NCI-H2196 treated with DMSO at 0.1 percent for 48 hours (cell line): Measurements from ENCODE around the gene CD74.
A peak's percentile ranks its signal among the peaks of the same experiment; 100 is the strongest.
"Not testable (repeated sequence)": the region's sequence is repeated elsewhere in the genome, so short reads cannot be mapped to it uniquely, and the experiment has no call there.

Source experiments
- DNase-seq: peaks from one replicate; lab custom pipeline; 2025; ENCODE audit not compliant: unreplicated experiment; lab: John Stamatoyannopoulos, UW

CD74 gene

DNA sequence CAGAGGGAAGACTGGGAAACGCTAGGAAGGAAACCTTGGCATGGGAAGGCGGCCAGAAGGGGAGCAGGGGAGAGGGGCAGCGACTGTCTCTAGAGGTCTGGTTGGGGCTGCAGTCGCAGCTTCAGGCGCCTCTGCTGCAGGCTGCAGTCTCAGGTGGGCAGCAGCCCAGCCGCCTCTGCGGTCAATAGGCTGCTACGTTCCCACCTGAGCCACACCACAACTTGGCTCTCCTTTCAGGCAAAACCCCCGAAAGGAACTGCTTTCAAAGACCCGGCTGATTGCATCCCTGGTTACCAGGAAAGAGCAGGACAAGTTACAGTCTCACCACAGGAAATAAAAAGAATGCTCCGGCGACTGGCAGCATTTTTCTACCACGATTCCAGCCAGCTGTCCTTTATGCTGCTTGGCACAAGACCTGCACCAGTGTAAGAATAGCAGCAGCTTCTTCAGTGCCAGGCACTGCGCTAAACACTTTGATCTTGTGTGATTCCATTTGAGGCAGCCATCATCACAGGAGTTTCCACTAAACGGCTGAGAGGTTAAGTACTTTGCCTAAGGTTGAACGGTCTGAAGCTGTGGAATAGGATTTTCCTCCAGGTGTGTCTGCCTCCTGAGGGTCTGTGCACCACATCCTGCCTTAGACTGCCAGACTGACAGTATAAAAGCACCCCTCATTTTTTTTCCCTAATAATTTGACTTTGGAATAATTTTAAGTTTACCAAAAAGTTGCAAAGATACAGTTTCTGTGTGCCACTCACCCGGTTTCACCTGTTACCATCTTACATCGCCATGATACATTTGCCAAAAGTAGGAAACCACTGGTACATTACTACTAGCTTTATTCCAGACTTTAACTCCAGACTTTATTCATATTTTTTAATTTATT is 29.3 kb upstream of the CD74 start:
- no peak for DNase-seq

DNA sequence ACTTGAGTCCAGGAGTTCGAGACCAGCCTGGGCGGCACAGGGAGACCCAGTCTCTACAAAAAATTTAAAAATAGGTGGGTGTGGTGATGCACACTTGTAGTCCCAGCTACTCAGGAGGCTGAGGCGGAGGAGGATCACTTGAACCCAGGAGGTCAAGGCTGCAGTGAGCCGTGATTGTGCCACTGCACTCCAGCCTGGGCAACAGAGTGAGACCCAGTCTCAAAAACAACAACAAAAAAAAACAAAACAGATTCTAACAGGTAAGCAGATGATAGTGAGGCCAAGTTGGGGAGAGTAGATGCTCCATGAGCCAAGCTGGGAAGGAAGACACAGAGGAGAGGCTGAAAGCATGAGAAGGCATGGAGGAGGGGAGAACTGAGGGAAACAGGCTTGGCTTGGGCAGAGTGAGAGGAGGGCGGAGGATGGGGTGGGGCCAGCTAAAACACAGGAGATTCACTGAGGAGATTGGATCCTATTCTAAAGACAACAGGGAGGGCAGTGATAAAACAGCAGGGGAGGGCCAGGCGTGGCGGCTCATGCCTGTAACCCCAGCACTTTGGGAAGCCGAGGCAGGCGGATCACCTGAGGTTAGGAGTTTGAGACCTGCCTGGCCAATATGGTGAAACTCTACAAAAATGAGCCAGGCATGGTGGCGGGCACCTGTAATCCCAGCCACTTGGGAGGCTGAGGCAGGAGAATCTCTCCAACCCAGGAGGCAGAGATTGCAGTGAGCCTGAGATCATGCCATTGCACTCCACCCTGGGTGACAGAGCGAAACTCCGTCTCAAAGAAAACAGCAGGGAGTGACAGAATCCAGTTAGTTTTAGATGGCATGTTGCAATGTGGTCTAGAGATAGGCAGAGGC is 28.5 kb upstream of the CD74 start:
- no peak for DNase-seq

DNA sequence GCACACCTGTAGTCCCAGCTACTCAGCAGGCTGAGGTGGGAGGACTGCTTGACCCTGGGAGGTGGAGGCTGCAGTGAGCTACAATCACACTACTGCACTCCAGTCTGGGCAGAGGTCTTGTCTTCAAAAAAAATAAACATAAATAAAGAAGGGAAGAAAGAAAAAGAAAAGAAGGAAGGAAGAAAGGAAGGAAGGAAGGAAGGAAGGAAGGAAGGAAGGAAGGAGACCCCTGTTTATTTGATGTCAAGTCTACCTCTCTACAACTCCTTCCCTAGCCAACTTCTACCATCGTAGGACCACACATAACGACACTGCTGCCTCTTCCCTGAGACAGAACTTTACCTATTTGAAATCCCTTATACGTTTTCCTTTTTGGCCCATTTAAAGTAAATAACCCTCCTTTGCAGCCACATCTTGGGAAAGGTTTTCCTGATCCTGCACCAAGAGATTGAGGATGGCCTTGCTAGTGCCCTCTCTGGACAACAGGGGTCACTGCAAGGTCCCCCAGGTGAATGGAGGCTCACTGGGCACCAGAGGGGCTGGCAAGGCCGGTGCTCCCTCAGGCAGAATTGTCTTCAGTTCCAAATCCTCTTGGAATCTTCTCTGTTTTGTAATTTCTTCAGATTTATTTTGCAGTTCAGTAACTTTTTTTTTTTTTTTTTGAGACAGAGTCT is 26.3 kb upstream of the CD74 start:
- DNase-seq, result no peak

DNA sequence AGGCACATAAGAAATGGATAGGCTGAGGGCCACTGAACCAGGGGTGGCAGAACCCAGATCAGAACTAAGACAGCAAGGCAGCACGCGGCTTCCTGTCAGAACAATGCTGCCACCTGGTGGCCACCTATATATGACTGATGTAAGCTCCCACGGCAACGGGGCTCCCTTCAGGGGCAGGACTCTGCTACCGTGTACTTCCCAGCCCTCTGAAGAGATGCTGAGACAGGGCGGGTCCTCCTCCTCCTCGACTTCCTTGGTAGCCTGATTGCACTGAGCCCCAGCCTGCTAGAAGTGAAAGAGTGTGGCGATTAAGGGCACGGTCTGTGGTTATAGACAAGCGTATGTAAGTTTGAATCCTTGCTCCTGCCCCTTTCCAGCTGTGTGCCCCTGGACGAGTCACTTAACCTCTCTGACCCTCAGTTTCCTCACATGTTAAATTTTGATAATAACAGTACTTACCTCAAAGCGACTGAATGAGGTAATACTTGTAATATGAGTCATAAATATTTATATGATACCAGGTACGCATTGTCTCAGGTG is 23.5 kb upstream of the CD74 start:
- peak; percentile 65 for DNase-seq

DNA sequence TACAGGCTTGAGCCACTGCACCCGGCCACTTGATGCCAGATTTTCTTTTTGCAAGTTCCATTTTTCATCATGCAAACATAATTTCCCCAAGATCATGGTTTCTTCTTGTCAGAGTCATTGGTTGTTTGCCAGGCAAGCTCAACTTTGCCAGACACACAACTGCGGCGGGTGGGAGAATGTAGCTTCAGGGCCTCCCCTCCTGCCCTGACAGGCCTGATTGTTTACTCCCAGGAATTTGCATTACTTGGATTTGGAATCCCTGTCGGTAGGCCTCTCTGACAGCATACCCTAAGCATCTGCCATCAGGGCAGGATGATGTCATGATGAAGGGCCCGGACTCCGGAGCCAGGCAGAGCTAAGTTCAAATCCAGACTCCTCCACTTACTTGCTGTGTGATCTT is 21.8 kb upstream of the CD74 start:
- no peak for DNase-seq

DNA sequence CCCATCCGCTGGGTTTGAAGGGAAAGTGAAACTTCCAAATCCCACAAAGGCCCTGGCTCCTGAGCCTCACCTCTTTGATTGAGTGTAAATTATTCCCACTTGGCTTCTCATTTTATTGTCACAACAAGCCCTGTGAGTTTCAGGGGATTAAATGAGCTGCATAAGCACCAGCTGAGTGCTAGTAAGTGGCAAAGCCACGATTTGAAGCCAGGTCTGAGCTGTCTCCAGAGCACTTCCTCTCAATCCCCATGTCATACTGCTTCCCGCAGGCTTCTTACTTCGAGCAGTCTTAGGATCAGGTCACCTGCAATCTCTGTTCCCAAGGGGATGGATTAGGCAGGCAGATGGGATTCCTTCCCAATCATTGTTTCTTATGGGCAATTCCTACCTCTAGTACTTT is 18.9 kb upstream of the CD74 start:
- no peak for DNase-seq

DNA sequence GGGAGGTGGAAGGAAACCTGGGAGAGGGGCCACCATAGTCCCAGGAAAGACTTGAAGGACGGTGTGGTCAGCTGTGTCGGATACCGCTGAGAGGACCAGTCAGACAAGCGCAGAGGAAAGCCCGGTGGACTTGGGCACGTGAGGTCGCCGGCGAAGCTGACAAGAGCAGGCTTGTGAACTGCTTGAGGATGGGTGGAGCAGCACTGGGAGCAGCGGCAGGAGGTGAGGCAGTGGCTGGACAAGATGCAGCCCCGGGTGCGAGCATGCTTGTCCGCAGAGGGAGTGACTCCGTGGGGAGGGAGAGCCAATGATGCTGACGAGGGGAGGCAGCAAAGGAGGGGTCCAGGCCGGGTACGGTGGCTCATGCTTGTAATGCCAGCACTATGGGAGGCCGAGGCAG is 18.3 kb upstream of the CD74 start:
- no peak for DNase-seq

DNA sequence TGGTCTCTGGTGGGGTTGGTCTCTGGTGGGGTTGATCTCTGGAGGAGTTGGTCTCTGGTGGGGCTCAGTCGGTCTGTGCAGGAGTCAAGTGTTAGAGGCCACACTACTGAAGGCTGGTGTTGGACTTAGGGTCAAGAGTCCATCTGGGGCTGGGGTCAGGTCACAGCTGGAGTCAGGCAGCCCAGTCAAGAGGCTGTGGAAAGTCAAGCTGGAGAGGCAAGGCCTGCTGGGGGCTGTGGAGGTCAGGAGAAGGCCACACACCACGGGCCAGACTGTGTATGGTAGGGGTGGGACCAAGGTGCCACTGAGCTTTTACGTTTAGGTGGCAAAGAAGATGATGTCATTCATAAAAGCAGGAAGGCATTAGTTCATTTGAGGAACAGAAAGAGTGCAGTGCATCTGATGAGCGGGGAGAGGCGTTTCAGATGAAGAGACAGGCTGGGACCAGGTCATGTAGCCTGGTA is 16.7 kb upstream of the CD74 start:
- DNase-seq, result no peak

DNA sequence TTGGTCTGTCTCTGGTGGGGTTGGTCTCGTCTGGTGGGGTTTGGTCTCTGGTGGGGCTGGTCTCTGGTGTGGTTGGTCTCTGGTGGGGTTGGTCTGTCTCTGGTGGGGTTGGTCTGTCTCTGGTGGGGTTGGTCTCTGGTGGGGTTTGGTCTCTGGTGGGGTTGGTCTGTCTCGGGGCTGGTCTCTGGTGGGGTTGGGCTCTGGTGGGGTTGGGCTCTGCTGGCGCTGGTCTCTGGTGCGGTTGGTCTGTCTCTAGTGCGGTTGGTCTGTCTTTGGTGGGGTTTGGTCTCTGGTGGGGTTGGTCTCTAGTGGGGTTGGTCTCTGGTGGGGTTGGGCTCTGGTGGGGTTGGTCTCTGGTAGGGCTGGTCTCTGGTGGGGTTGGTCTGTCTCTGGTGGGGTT is 16.3 kb upstream of the CD74 start:
- no peak for DNase-seq

DNA sequence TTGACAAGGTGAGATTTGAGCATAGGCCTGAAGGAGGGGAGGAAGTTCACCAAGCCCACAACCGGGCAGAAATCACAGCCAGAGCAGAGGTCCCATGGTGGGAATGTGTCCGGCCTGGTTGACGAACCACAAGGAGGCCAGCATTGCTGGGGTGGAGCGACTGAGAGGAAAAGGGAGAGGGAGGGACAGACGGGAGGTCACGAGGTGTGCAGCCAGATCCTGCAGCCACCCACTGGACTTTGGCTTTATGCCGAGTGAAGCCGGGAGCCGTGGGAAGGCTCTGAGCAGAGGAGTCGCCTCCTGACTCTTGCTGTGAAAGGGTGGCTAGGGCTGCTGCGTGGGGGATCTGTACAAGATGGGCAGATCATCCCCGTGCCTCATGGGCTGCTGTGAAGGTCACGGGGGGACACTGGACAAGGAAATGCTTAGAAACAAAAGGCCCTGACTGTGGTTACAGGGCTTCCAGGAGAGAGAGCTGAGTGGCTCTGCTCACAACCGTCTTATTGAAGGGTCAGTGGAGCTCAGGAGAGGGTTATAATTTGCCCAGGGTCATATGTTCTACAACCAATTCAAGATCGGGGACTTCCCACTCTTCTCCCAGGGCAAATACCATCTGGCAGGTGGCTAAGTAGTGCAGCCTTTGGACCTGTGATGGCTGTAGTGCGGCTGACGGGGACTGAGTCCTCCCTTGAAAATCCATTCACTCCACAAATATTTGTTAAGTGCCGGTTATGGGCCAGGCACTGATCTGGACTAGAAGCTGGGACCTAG is 15.6 kb upstream of the CD74 start:
- no peak for DNase-seq

DNA sequence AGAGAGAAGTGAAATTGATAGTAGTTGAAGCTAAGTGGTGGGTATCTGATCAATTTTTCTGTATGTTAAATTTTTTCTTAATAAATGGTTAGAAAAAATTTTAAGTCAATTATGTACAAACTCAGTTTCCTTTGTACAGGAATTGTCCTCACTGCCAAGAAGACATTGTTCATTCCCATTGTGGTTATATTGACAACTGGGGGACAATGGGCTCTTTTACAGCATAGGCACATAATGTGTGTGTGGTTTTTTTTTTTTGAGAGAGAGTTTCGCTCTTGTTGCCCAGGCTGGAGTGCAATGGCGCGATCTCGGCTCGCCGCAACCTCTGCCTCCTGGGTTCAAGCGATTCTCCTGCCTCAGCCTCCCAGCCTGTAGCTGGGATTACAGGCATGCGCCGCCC is 13.5 kb upstream of the CD74 start:
- DNase-seq, result not testable (repeated sequence)

DNA sequence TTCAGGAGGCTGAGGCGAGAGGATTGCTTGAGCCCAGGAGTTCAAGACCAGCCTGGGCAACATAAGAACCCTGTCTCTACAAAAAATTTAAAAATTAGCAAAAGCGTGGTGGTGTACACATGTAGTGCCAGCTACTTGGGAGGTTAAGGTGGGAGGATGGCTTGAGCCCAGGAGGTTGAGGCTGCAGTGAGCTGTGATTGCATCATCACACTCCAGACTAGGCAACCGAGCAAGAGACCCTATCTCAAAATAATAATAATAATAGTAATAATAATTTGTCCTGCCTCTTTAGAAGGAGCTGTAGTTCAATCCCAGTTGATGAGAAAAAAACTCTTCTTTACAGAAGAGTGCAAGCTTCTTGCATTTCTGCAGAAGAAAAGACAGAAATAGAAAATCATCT is 10.0 kb upstream of the CD74 start:
- DNase-seq, result no peak

DNA sequence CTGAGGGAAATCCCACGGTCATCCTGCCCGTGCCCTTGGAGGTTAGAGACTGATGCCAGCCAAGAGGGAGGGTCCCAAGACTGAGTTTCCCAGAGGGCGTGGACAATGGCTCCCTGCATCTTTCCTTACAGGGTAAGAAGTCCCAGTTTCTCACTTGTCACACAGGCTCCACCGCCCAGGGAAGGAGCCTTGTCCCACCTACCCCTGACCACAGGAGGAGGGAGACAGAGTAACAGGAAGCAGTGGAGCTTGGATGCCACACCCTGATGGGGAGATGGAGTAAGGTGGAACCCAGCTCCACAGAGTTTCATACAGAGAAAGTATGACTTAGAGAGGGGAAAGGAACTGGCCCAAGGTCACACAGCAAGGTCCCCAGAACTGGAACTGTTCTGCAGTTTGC is 9.4 kb upstream of the CD74 start:
- no peak for DNase-seq

DNA sequence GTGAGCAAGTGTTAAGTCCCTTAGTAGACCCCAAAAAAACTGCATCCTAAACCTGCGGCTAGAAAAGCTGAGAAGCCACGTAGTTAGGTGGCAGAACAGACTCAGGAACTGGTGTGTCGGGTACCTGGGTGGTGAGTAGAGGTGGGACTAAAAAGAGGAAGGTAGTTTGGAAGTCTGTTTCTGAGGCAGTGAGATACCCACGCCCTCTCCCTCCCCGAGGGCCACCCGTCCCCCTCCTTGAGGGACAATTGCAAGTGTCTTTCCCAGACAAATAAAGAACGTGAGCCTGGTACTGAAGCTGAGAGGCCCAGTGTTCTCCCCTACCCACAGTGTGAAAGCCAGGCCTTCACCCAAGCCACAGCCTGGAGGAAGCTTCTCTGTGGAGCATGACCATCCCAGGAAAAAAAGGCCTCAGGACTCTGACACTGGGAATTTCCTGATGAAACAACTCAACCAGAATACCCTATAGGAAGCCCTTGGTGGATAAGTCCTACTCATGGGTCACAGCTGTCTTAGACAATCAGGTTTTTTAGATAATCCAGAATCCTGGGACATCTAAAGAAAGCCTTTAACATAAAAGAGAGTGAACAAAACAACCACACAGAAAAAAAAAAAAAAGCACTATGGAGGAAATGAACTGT is 7.0 kb upstream of the CD74 start:
- no peak for DNase-seq

DNA sequence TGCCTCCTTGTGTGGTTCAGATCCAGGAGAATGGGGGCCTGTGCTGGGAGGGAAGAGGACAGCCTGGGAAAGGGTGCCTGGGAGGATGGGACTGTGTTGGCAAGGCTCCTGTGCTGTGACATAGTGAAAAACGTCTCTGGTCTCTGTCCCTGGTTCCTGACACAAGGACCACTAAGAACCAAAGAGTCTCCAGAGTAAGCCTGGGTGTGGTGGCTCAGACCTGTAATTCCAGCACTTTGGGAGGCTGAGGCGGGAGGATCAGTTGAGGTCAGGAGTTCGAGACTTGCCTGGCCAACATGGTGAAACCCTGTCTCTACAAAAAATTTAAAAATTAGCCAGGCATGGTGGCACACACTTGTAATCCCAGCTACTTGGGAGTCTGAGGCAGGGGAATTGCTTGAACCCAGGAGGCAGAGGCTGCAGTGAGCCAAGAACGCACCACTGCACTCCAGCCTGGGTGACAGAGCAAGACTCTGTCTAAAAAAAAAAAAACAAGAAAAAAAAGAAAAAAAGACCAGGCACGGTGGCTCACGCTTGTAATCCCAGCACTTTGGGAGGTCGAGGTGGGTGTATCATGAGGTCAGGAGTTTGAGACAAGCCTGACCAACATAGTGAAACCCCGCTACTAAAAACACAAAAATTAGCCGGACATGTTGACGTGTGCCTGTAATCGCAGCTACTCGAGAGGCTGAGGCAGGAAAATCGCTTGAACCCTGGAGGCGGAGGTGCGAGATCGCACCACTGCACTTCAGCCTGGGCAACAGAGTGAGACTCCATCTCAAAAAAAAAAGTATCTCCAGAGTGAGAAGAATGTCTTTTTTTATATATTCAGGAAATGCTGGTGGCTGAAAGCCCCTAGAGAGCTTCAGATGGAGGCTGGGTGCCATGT is 1.4 kb upstream of the CD74 start:
- DNase-seq, result not testable (repeated sequence)

DNA sequence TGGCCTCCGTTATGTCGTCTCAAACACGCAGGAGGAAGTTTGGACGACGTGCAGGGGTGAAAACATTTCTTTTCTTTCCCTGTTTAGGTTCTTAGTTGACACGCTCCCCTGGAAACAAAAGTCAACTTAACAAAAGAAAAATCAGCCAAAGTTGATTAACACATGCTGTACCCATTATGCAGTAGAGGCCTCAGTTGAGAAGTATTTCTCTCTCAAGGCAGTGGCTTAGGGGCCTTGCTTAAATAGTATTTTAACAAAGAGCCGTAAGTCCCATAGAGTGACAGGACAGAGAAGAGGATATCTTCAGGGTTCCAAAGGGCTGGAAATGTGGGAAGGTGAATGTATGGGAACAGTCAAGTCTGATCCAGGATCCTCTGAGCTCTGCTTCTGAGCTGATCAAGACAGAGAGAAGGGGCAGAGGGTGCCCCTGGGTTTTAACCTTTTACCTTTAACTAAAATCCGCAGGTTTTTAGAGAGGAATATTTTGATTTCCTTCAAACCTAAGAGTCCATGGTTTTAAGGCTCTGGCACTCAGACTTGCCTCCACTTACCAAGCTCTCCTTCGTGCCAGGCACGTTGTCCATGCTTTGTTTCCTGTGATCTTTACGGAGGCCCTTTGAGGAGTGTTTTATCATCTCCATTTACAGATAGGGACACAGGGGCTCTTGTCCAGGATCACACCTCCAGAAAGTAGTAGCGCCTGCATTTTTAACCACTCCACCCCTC is 629 bp upstream of the CD74 start:
- no peak for DNase-seq

DNA sequence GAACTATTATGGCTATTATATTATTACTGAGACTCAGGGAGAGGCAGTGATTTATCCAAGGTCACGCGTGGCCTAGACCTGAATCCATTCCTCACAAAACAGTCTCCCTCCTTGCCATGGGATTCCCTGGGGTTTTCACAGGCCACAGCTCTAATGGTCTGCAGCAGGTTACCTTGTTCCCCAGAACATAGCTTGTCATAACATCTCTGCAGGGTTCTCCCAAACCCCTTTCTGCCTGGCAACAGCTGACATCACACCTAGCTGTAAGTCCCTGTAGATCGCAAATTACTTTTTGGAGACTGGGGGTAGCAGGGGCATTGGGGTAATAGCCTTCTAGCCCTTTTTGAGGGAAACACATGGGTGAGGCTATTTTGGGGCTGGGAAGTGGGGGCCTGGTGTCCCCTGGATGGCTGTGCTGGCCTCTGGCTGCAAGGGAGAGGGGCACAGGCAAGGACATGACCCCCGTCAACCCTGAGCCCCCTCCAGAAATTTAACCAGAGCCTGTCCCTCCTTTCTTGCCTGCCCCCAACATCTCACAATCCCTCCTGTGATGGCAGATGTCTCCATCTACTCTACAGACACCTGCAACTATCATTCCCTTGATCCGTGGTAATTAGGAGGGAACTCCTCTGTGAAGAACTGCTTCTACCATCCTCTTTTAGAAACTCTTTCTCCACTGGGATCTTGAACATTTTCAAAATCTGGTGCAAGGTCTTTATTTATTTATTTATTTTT is 1.3 kb downstream of the CD74 start:
- DNase-seq, result no peak
